Stimulated activated CD4-positive, alpha-beta T cell treated with anti-CD3 and anti-CD28 coated beads, Interleukin-1b, Interleukin-23, amount 100 ng/mL, for 1 hour (primary cell): ENCODE data around the gene CREBBP.

ENCODE experiments used
- DNase-seq, 2 donors: peaks; one replicate each; pipeline ENCODE4 v3.0.0-alpha.2; 2020; ENCODE audit warnings: low read depth in 2 of 2

CREBBP gene

GRCh38 chr16:3767333-3767986 is 113.1 kb downstream of the CREBBP start:
- no peak for DNase-seq

- no peak for DNase-seq
These were observed 114.3 kb downstream of the CREBBP start for GRCh38 chr16:3766177-3766576.

GRCh38 chr16:3764409-3764808 is 116.1 kb downstream of the CREBBP start:
- no peak for DNase-seq

- DNase-seq, result no peak
These were observed 118.3 kb downstream of the CREBBP start for GRCh38 chr16:3762107-3762750.

GRCh38 chr16:3761375-3762106 is 119.0 kb downstream of the CREBBP start:
- DNase-seq, result no peak

DNA sequence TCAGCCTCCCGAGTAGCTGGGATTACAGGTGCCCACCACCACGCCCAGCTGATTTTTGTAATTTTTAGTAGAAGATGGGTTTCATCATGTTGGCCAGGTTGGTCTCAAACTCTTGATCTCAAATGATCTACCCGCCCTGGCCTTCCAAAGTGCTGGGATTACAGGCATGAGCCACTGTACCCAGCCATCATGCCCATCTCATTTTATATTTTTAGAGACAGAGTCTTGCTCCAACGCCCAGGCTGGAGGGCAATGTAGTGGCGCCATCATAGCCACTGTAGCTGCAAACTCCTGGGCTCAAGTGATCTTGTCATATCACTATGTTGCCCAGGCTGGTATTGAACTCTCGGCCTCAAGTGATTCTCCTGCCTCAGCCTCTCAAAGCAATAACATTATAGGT is 120.0 kb downstream of the CREBBP start:
- DNase-seq, result no peak

GRCh38 chr16:3759736-3760135 is 120.8 kb downstream of the CREBBP start:
- DNase-seq, result no peak

DNA sequence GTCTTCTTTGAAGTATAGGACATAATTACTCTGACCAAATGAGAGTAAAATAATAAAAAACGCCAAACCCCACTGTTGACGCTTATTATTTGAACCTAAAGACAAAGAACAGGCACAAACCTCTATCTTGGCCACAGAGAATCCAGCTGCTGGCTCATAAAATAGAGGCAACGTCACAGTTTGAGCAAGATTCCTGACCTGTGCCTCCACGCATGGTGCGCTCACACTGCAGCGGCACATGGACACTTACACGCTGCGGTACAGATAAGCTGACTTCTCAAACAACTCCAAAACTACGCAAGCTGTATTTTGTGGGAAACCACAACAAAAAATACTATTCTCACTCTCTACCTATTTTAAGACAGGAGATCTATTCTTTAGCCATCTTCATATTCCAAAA is 124.4 kb downstream of the CREBBP start:
- no peak for DNase-seq

GRCh38 chr16:3755249-3755648 is 125.3 kb downstream of the CREBBP start:
- no peak for DNase-seq

DNA sequence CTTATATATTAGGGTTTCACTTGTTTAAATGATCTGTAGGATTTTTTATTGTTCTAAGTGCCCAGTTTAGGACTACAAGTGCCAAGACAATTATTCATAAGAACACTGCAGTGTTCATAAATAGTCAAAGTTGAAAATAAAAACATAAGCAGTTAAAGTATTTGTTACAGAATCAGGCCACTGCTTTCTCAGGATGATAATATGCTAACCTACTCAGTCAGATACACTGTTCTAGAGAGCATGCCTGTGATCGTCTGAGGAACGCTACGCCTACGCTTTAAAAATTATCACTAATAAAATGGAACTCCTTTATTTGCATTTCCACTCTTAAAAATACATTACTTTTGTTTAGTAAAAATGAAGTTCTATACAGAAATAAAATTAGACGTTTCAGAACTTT is 125.7 kb downstream of the CREBBP start:
- no peak for DNase-seq

- DNase-seq, result no peak
These were observed 126.3 kb downstream of the CREBBP start for GRCh38 chr16:3754081-3754703.

DNA sequence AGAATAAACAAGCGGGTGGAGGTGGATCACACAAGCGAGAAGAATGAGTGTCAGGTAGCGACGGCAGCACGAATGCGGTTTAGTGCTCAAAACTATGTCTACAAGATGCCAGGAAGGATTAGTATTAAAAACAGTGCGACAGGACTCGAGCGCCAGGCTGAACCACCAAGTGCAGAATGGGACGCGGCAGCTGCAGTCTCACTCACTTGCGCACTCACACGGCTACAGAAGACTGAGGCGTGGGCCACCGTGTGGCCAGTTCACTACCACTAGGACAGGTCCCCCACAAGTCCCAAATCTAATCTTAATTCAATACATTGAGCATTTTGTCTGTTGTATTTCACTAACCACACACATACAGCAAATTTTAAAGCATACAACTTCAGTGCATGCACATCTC is 127.5 kb downstream of the CREBBP start:
- DNase-seq, result no peak

DNA sequence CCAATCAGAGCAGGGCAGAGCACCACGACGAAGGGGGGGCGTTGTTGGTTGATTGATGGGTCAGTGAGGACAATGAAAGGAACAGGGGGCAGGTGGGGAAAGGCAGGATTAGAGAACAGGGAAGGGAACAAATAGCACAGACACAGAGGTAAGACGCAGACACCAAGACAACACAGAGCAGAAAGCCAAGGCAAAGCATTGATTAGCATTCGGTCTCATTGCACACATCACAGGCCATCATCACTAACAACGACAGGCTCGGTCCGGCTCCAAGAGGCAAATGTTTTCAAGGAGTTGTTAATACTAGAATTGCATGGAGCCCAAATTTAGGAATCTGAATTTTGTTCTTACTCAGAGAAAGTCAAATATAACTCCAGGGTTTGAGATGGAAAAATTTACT is 128.6 kb downstream of the CREBBP start:
- DNase-seq, result no peak

DNA sequence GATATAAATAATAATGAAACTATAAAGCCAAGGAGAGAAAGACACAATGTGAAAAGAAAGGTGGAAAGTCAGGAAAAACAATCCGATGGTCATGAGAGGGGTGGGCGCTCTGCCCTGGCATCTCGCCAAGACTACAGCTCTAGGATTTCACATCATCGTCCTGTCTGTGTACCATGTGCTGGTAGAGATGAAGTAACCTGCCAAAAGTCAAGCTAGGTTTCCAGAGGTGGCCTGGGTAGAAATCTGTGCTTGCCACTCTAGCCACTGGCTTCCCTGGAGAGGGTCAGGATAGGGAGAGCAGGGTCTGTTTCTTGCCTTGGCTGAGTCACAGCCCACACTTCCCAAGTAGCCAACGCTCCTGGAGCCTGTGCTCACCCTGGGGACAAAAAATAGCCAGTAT is 132.2 kb downstream of the CREBBP start:
- DNase-seq, result no peak

DNA sequence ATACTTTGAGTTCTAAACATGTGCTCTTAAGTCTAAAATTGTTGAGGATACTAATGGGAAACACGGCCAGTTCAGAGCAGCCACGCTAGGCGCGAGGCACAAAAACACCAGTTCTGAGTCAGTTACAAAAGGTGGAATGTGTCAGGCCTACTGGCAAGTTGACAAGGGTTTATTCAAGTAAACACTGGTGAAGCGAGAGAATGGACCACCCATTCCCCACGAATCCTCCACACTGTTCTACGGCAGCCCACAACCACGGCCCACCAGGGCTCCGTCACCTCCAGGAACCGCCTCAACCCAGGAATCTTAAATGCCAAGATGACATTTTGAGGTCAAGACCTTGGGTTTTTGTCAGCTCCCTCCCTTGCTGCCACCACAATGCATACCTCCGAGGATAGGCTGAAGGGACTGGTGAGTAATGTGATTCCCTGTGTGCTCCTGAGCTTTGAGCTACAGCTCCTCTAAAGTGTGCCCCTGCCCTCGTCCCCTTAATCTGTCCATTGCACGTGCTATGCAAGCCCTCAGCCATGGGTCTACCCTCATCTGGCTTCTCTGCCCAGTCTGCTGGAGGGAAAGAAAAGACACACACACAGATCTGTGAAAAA is 134.7 kb downstream of the CREBBP start:
- DNase-seq, result no peak

DNA sequence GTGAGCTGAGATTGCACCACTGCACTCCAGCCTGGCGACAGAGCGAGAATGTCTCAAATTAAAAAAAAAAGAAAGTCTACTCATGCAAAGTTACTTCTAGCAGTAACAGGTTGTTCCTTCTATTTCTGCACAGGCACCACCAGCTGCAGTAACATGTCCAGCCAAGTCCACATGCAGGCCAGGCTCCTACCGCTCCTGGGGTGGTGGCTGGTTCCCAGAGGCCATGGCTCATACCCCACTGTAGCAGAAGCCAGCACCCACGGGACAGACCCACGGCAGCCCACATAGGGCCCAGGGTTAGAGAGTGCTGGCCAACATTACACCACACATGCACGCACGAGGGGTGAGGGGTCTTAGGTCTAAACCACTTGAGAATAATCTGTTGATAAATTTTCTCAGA is 136.5 kb downstream of the CREBBP start:
- DNase-seq, result no peak

GRCh38 chr16:3740934-3741333 is 139.6 kb downstream of the CREBBP start:
- DNase-seq, result no peak

DNA sequence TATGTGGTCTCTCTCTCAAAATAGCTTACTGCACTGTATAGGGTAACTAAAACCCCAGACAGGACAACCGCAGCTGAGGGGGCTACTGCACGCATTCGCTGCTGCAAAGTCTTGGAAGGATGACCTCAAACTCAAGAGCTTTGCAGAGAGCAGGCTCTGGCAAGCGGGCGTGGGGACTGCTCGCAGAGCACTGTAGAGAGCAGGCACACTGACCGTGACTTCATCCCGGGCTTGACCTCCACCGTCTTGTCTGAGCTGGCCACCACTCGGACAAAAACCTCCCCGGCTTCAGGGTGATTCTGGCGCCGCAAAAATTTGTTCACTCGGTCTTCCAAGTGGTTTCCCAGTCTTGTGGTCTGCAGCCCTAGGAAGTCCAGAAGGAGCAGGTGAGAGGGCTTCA is 140.3 kb downstream of the CREBBP start:
- no peak for DNase-seq

DNA sequence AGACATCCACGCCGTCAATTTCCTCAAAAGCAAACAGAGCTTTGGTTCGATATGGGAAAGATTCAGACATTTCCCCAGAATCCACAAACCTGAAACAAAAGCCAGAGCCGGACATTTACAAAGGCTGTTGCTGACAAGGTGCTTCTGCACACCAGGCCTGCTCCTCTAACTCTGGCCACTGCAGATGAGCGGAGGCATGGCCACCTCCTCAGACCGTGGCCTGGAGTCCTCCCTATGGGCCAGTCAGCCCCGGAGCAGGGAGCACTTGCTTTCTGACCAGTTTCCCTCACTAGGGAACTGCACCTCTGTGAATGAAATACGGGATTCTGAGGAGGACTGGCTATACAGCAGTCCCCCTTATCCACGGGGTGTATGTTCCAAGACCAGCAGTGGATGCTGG is 140.9 kb downstream of the CREBBP start:
- DNase-seq, result no peak

GRCh38 chr16:3738541-3738940 is 142.0 kb downstream of the CREBBP start:
- DNase-seq, result no peak

GRCh38 chr16:3738128-3738527 is 142.4 kb downstream of the CREBBP start:
- no peak for DNase-seq

GRCh38 chr16:3737181-3737580 is 143.3 kb downstream of the CREBBP start:
- no peak for DNase-seq
